HPDE6-E6E7 (cell line): ENCODE results near the gene BMP15.

ENCODE experiments used
- DNase-seq: peaks from one replicate; pipeline ENCODE4 v3.0.0; 2011; ENCODE audit warnings: missing footprints; ENCODE audit errors: extremely low spot score

Gene BMP15

DNA sequence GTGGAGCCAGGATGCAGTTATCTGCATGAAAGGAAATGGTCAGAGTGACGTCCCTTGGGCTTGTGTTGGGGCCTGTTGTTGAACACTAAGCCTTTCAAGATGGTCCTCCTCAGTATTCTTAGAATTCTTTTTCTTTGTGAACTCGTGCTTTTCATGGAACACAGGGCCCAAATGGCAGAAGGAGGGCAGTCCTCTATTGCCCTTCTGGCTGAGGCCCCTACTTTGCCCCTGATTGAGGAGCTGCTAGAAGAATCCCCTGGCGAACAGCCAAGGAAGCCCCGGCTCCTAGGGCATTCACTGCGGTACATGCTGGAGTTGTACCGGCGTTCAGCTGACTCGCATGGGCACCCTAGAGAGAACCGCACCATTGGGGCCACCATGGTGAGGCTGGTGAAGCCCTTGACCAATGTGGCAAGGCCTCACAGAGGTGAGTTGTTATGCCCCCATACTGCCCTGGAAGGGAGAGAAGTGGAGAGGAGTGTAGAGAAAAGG lies at the start of gene BMP15:
TSS of gene BMP15 (plus strand) at position 51 of the 492 bp plus-strand sequence. CDS start at position 100, 49 bp downstream.
- DNase-seq = no peak

DNA sequence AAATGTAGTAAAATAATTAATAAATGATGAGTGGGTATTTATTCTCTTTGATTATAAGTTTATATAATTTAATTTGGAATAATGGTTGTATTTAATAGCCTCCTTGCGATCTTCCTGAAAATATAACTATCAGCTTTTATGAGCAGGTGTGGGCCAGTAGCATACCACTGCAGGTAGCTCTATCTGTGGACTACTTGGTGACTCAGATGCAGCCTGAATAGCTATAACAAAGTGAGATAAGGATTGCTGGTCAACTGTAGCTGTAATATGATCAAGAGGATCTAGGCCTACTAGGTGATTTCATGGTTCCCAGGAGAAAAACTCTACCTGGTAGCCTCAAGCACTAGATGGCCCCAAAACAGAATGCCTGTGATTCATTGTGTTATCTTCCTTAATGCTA lies 47.1 kb upstream of the BMP15 start:
- no peak for DNase-seq

DNA sequence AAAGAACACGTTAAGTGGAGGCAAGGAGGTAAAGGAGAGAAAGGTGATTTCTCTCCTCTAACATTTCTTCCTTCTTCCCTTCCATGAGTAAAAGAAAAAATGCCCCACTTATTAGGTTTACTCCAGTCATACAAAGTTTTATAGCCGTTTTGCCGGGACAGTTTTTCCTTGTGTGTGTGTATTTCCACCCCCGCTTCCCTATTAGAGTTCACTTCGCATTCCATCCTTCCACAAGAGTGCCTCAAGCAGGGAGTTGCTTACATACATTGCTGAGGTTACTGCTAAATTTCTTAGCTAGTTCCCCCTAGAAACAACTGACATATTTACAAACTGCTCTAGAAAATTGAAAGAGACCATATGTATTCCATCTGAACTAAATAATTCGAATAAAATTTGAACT lies 45.2 kb upstream of the BMP15 start:
- no peak for DNase-seq

DNA sequence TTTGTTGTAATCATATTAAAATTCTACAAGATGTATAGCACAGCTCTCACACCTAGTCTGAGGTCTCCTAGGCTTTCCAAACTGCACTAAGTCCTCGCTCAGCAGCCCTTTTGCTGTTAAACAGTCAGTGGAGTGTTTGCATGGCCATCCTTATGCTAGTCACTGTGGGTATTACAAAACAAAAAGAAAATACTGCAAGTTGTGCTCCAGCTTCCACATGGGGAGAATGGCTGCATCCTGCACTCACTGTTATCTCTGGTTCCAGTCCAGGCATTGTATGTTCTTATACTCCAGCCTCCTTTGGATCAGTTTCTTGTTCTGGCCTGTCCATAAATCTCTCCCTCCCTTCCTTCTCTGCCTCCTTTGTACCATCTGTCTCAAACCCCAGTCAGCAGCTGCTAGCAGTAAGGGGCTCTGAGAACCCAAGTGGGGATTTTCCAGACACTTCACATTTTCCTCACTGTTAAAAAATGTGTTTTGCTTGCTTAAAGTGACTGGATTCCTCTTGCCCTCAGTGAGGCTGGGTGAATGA lies 38.5 kb upstream of the BMP15 start:
- DNase-seq = no peak

DNA sequence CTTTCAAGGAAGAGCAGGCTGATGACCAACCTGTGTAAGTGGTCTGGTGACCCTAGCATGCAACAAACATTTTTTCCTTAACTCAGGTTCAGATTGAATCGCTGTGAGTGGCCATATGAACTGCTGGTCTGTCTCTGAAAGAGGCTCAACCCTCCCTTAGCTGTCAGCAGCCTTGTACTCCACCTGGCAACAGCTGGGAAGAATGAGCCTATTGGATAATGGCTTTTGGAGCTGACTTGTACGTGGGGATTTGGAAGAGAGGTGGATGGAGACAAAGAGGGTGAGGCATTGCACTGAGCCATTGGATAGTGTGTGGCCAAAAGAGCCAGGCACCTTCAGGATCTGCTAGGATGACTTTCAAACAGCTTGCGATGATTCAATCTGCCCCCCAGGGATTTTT lies 35.7 kb upstream of the BMP15 start:
- no peak for DNase-seq

DNA sequence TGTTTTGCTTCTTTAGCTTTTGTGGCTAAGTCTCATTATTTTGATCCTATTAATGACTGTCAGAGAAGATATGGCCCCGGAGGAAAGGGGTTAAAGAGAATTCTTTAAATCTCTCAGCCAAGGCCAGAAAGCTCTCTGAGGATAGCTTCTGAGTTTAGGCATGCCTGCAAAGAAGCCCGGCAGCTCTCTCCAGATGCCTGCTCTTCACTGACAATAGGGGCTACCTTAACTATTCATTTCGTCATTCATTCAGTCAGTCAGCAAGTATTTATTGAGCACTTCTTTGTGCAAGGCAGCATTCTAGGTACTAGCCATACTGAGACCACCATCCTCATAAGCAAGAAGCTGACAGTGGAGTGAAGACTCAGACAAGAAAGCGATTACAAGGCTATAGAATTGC lies 34.0 kb upstream of the BMP15 start:
- no peak for DNase-seq

DNA sequence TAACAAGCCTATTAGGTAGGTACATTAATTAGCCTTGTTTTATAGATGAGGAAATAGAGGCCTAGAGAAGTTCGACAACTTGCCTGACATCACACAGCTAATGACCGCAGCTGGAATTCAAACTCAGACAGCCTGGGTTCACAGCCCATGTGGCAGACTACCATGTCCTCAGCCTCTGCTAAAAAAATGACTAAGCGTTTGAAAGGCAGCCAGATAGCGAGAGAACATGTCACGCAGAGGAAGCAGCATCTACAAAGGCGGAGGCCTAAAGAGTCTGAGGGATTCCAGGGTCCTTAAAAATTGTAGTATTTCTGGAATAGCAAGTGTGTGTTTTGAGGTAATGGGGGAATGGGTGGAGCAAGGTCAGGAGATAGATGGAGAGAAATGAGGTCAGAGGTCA lies 33.2 kb upstream of the BMP15 start:
- DNase-seq = no peak

DNA sequence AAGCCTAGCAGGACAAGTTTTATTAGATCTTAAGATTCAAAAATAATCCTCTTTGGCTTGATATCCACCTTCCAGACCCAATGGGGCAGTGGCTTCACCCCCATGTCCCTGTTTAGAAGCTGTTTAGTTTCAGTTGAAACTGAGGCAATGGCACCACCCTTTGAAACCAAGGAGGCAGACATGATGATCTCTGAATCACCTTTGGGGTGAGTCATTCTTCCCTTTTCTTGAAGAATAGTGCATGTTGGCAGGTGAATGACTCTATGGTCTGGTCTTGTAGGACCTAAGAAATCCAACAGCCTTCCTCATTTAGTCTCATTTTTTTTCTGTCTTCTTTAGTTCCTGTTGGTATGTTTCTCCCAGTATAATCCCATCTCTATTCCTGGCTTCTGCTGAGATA lies 29.5 kb upstream of the BMP15 start:
- no peak for DNase-seq

DNA sequence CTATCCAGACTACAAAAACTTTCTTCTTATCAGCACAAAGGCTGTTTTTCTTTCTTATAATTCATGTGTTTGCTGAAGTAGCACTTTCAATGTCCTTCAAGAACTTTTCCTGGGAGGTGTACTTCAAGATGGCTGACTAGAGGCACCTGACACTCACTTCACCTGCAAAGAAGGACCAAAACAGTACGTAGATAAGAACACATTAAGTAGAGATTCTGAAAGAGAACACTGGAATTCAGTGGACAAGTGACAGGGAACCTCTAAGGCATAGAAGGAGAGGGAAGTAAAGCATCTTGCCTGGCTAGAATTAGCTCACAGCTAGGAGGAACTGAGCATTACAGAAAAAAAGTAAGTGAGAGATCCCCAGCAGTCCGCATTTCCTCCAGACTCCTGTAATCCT lies 21.7 kb upstream of the BMP15 start:
- DNase-seq = no peak

DNA sequence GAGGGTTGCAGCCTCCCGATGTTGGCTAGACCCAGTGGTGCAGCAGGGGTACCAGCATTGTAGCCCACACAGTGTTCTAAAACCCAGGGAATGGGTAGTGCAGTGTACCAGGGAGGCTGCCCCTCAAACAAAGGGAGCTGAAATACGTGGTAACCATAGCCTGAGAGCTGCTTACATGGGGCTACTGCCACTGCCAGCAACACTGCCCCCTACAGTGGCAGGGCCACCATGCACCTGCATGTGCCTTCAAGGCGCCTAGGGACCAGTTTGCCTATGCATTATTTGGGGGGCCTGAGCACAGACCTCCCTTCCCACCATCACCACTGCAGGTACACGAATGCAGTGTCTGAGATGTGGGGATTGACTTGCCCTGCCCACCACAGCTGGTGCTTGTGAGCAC lies 21.0 kb upstream of the BMP15 start:
- no peak for DNase-seq

DNA sequence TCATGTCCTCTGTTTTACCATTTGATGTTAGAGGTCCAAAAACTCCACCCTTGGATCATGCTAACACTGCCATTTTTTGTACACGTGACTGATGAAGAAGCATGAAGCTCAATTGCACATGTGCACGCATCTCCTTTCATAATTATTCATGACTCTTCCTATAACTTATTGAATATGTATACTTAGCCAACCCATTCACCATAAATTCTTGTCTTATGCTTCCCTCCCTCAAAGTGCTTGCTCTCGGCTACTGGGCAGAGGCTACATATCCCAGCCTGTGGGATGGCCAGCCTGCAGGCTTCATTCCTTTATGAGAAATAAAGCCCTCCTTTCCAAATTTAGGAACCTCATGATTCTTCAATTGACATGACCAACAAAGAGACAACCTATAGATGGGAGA lies 17.5 kb upstream of the BMP15 start:
- no peak for DNase-seq

DNA sequence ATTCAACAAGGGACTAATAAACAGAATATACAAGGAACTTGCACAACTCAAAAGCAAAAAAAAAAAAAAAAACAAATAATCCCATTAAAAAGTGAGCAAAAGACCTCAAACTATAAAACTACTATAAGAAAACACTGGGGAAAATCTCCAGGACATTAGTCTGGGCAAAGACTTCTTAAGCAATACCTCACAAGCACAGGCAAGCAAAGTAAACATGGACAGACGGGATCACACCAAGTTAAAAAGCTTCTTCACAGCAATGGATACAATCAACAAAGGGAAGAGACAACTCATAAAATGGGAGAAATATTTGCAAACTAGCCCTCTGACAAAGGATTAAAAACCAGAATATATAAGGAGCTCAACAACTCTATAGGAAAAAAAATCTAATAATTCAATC lies 17.1 kb upstream of the BMP15 start:
- DNase-seq = no peak

DNA sequence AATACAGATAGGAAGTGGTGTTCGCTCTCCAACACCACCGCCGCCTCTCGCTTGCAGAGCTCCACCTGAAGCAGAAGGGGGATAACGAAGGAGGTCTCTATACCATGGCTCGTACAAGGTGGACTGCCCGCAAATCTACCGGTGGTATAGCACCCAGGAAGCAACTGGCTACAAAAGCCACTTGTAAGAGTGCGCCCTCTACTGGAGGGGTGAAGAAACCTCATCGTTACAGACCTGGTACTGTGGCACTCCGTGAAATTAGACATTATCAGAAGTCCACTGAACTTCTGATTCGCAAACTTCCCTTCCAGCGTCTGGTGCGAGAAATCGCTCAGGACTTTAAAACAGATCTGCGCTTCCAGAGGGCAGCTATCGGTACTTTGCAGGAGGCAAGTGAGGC lies 5.2 kb upstream of the BMP15 start:
- DNase-seq = no peak

DNA sequence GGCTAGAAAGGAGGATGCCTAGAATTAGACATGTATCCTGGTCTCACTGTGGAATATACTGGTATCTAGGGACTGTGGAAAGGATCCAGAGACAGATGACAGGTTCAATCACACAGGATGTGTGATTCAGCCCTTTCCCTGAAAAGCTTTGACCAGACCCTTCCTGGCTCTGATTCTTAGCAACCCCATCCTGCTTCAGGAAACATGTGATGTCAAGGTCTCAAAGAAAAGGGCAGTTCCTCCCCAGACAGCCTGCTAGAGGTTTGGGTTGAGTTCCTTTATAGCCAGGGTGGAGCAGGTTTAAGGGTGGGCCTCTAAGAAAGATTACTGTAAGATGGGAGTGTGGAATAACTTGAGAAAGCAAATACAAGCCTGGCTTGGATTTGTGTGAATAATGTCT lies 3.0 kb downstream of the BMP15 start:
- DNase-seq = no peak

DNA sequence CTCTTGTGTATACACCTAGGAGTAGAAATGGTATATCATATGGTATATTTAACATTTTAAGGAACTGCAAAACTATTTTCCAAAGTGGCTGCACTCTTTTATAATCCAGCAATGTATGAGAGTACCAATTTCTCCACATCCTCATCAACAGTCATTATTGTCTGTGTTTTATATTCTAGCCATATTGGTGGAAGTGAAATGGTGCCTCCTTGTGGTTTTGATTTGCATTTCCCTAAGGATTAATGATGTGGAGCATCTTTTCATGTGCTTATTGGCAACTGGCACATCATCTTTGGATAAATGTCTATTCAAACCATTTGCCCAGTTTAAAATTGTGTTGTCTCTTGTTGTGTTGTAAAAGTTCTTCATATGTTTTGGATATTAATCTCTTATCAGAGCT lies 9.6 kb downstream of the BMP15 start:
- no peak for DNase-seq

DNA sequence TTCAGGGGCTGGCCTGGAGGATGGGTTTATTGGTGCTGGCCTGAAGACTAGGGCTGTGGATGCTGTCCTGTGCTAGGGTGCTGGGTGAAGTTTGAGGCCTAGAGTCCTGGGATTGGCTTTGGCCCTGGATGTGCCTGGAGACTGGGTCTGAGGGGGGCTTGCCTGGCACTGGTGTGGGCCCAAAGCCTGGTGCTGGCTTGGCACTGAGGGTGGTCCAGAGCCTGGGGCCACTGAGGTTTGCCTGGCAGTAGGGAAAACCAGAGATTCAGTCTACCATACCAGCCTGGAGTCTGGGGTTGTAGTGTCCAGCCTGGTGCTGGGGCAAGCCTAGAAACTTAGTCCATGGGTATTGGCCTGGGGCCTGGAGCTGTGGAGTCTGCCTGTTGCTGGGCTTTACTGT lies 16.6 kb downstream of the BMP15 start:
- DNase-seq = no peak

DNA sequence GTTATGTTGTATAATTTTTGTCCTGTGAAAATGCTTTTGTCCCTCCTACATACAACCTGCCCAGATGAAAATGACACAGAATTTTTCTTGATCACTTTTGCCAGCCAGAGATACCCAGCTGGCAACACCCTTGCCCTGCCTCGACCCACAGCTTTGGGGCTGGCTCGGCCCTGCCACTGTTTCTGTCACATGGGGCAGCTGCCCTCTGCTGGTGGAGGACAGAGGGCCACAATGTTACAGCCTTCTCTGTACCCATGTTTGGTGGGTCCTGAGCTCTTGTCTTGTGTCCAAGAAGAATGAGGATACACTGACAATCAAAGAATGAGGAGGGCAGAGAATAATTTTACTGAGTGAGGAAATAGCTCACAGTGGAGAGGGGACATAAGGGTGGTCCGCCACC lies 31.1 kb downstream of the BMP15 start:
- DNase-seq = no peak

DNA sequence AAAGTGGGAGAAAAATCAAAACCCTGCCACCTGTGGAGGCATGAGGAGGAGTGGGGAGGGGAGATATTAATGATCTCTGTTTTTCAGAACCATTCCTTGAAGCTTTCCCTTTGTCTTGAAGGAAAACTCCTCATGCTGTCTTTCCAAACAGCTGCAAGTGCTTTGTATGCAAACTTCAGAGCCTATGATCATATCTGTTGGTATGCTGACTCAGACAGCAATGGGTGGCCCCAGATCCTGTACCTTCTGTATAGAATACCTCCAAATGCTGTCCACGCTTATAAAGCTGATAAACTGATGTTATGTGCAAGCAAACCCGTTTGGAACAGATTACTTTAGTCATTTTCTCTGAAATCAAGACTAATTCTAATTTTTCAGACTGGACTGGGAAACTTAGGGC lies 31.9 kb downstream of the BMP15 start:
- no peak for DNase-seq

DNA sequence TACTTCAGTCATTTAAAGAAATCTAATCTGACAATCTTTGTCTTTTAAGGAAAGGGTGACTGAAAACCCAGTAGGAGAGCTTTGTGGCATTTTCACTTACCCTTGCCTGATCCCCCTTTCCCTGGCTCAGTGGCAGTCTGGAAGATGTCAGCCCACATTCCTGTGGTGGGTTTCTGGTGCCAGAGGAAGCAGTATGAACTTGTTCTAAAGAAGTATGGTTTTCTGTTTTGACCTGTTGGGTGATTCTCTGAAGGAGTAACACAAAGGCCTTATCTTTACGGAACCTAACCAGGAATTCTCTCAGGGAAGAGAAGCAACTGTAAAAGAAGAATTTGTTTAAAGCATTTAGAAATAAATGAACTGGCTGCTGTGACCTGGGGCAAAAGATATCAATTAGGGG lies 41.9 kb downstream of the BMP15 start:
- DNase-seq = no peak

DNA sequence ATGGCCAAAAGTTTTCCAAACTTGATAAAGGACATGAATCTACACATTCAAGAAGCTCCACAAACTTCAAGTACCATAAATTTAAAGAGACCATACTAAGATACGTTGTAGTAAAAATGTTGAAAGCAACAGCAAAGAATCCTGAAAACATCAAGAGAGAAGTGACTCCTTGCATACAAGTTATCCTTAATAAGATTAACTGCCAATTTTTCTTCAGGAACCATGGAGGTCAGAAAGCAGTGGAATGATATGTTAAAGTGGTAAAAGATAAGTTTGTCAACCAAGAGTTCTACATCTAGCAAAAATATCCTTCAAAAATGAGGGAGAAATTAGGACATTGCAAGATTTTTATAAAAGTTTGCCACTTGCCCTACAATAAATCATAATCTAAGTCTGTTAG lies 43.3 kb downstream of the BMP15 start:
- DNase-seq = no peak

DNA sequence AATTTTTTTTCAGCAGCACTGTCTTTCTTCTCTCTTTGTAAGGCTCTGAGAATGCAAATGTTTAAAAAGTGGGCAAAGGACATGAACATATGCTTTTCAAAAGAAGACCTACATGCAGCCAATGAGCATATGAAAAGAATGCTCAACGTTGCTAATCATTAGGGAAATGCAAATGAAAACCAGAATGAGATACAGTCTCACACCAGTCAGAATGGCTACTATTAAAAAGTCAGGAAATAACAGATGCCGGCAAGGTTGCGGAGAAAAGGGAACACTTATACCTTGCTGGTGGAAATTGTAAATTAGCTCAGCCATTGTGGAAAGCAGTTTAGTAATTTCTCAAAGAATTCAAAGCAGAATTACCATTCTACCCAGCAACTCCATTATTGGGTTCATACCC lies 51.6 kb downstream of the BMP15 start:
- no peak for DNase-seq

DNA sequence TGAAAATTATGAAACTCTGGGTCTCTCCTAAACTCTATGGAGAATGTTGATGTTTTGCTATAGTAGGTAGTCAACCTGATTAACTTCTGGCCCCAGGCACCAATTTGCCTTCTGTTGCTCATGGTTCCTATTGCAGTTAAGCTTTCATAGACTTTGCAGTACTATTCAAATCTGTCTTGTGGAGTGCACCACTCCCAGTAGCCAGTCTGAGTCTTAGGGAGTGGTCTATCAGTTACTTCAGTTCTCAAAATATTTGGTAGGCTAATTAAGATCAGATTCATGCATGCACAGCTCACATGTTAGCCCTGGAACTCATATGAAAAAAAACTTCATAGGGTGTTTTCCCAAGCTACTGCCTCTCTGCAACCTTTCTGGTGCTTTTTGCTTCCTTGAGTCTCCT lies 53.3 kb downstream of the BMP15 start:
- no peak for DNase-seq
